ENCODE data around the gene JUP. TPM values are rescaled to one million over a fixed set of nuclear protein-coding genes. Genes with fewer than 3 reads are reported as not detected.

Gene JUP
- total and polyA plus RNA-seq, 2 of the 13 experiments (the other 11 are each of a cell fraction or from before 2014, with no cell fraction given), result 12.1 to 20.6 TPM

GRCh38 chr17:41797377-41797776 lies 10.9 kb upstream of the JUP start (continued):
- no peak for TF ChIP-seq YEATS2 (CRISPR knock-in tag; IDR thresholded peaks at IDR 0.05; ENCODE audit: borderline replicate concordance)
- TF ChIP-seq ZIK1 (CRISPR knock-in tag; IDR thresholded peaks at IDR 0.05; ENCODE audit: borderline replicate concordance, low read depth), result no peak
- no peak for TF ChIP-seq ZBTB40 (IDR thresholded peaks at IDR 0.05)
- no peak for TF ChIP-seq ZBTB40 (CRISPR knock-in tag; IDR thresholded peaks at IDR 0.05)
- no peak for TF ChIP-seq NR2C2 (CRISPR knock-in tag; IDR thresholded peaks at IDR 0.05; ENCODE audit: borderline replicate concordance)
- TF ChIP-seq THYN1 (CRISPR knock-in tag; IDR thresholded peaks at IDR 0.05; ENCODE audit: borderline replicate concordance, low read depth), result no peak
- no peak for TF ChIP-seq ZFP62 (CRISPR knock-in tag; IDR thresholded peaks at IDR 0.05)
- TF ChIP-seq TGIF2 (CRISPR knock-in tag; IDR thresholded peaks at IDR 0.05), result no peak
- TF ChIP-seq ETS1 (CRISPR knock-in tag; IDR thresholded peaks at IDR 0.05), result no peak
- no peak for TF ChIP-seq KDM1A (CRISPR knock-in tag; IDR thresholded peaks at IDR 0.05)
- no peak for TF ChIP-seq ZNF558 (CRISPR knock-in tag; IDR thresholded peaks at IDR 0.05; ENCODE audit: borderline replicate concordance)
- TF ChIP-seq ZNF407 (CRISPR knock-in tag; IDR thresholded peaks at IDR 0.05; ENCODE audit: not compliant biosample characterization), result no peak
